HEK293 (cell line): Measurements from ENCODE around the gene ZNF804A.

Experiments
- CTCF ChIA-PET: fragments of 350-600 bp; formaldehyde crosslinking; extraction: SDS; loops from one replicate; lab custom pipeline; 2021; ENCODE audit warnings: antibody characterized with exemption; lab: Yijun Ruan, JAX
- POLR2A ChIA-PET: fragments of 300-600 bp; formaldehyde crosslinking; extraction: SDS; loops from one replicate; lab custom pipeline; 2020; ENCODE audit warnings: antibody characterized with exemption, inconsistent platforms; lab: Yijun Ruan, JAX
- H3K27ac ChIP-seq: fragments of 200-500 bp; sonication (Bioruptor generic); 2 replicates; pipeline ENCODE4 v1.5.1; 2014; ENCODE audit warnings: low read depth, low read length, control low read depth, inconsistent platforms; ENCODE audit errors: extremely low read depth
- H3K36me3 ChIP-seq, 2 experiments: fragments of 200-500 bp in 1 of 2; sonication (Bioruptor generic) in 1 of 2; 1 replicate in 1 of 2; 2 replicates in 1 of 2; pipeline ENCODE4 v1.5.1; 2014 to 2017; ENCODE audit warnings: inconsistent platforms in 2 of 2, low read length in 2 of 2; ENCODE audit not compliant: control insufficient read depth in 2 of 2, insufficient read depth in 1 of 2
- H3K4me1 ChIP-seq: fragments of 200-500 bp; sonication (Bioruptor generic); 2 replicates; pipeline ENCODE4 v1.5.1; 2014; ENCODE audit warnings: mild to moderate bottlenecking, low read length, inconsistent platforms; ENCODE audit not compliant: control insufficient read depth, insufficient read depth
- H3K4me3 ChIP-seq: 2 replicates; pipeline ENCODE4 v1.5.1; 2011; ENCODE audit warnings: low read depth, mild to moderate bottlenecking, control low read depth, low read length, moderate library complexity
- H3K9me3 ChIP-seq: fragments of 200-500 bp; sonication (Bioruptor generic); 2 replicates; pipeline ENCODE4 v1.5.1; 2014; ENCODE audit warnings: low read depth, low read length, inconsistent platforms; ENCODE audit not compliant: control insufficient read depth, insufficient read depth
- HOXA7 ChIP-seq: sonication (generic); formaldehyde crosslinking; IDR thresholded peaks from 2 replicates; pipeline ENCODE4 v1.8.1; 2022; ENCODE audit warnings: missing genetic modification reagents, borderline replicate concordance
- SALL2 ChIP-seq: fragments of 450-650 bp; formaldehyde crosslinking; IDR thresholded peaks from 2 replicates; pipeline ENCODE4 v1.5.0; 2017; ENCODE audit warnings: missing biosample characterization, mild to moderate bottlenecking, missing genetic modification characterization, borderline replicate concordance
- WT1 ChIP-seq: fragments of 450-650 bp; formaldehyde crosslinking; IDR thresholded peaks from 2 replicates; pipeline ENCODE4 v1.5.1; 2016; ENCODE audit warnings: missing biosample characterization, missing genetic modification characterization
- ZBTB17 ChIP-seq: fragments of 450-650 bp; formaldehyde crosslinking; IDR thresholded peaks from 2 replicates; pipeline ENCODE4 v1.5.1; 2016; ENCODE audit warnings: missing biosample characterization, missing genetic modification characterization
- ZBTB6 ChIP-seq: fragments of 450-650 bp; formaldehyde crosslinking; IDR thresholded peaks from 2 replicates; pipeline ENCODE4 v1.5.1; 2017; ENCODE audit warnings: missing biosample characterization, missing genetic modification characterization
- ZFP69B ChIP-seq: fragments of 450-650 bp; formaldehyde crosslinking; IDR thresholded peaks from 2 replicates; pipeline ENCODE4 v1.5.1; 2016; ENCODE audit warnings: missing biosample characterization, missing genetic modification characterization
- ZNF132 ChIP-seq: fragments of 450-650 bp; formaldehyde crosslinking; IDR thresholded peaks from 2 replicates; pipeline ENCODE4 v1.5.1; 2017; ENCODE audit warnings: missing biosample characterization, missing genetic modification characterization, borderline replicate concordance
- ZNF133 ChIP-seq: fragments of 450-650 bp; formaldehyde crosslinking; IDR thresholded peaks from 2 replicates; pipeline ENCODE4 v1.5.1; 2016; ENCODE audit warnings: missing biosample characterization, missing genetic modification characterization
- ZNF169 ChIP-seq: fragments of 450-650 bp; formaldehyde crosslinking; IDR thresholded peaks from 2 replicates; pipeline ENCODE4 v1.5.1; 2016; ENCODE audit warnings: missing biosample characterization, missing genetic modification characterization
- ZNF174 ChIP-seq: fragments of 450-650 bp; formaldehyde crosslinking; IDR thresholded peaks from 2 replicates; pipeline ENCODE4 v1.5.0; 2017; ENCODE audit warnings: missing biosample characterization, mild to moderate bottlenecking, missing genetic modification characterization
- ZNF19 ChIP-seq: fragments of 450-650 bp; formaldehyde crosslinking; IDR thresholded peaks from 2 replicates; pipeline ENCODE4; 2016; ENCODE audit warnings: missing biosample characterization, missing genetic modification characterization, low read depth
- ZNF202 ChIP-seq: fragments of 450-650 bp; formaldehyde crosslinking; IDR thresholded peaks from 2 replicates; pipeline ENCODE4 v1.5.1; 2016; ENCODE audit warnings: missing biosample characterization, missing genetic modification characterization, borderline replicate concordance
- ZNF266 ChIP-seq: fragments of 450-650 bp; formaldehyde crosslinking; IDR thresholded peaks from 2 replicates; pipeline ENCODE4 v1.5.1; 2016; ENCODE audit warnings: missing biosample characterization, missing genetic modification characterization, low read depth
- ZNF335 ChIP-seq: fragments of 450-650 bp; formaldehyde crosslinking; conservative IDR thresholded peaks from 2 replicates; pipeline ENCODE4 v1.5.1; 2016; ENCODE audit warnings: missing biosample characterization, missing genetic modification characterization
- ZNF394 ChIP-seq: fragments of 450-650 bp; formaldehyde crosslinking; IDR thresholded peaks from 2 replicates; pipeline ENCODE4 v1.5.1; 2016; ENCODE audit warnings: missing biosample characterization, missing genetic modification characterization, mild to moderate bottlenecking, moderate library complexity, borderline replicate concordance
- ZNF404 ChIP-seq: fragments of 450-650 bp; formaldehyde crosslinking; IDR thresholded peaks from 2 replicates; pipeline ENCODE4 v1.5.1; 2017; ENCODE audit warnings: missing biosample characterization, missing genetic modification characterization
- ZNF501 ChIP-seq: fragments of 450-650 bp; formaldehyde crosslinking; IDR thresholded peaks from 2 replicates; pipeline ENCODE4 v1.5.1; 2016; ENCODE audit warnings: missing biosample characterization, missing genetic modification characterization
- ZNF558 ChIP-seq: fragments of 450-650 bp; formaldehyde crosslinking; IDR thresholded peaks from 2 replicates; pipeline ENCODE4 v1.5.1; 2016; ENCODE audit warnings: missing biosample characterization, missing genetic modification characterization
- ZNF561 ChIP-seq: fragments of 450-650 bp; IDR thresholded peaks from 2 replicates; pipeline ENCODE4 v1.5.1; 2018; ENCODE audit warnings: missing biosample characterization, missing genetic modification characterization, borderline replicate concordance
- ZNF580 ChIP-seq: fragments of 450-650 bp; formaldehyde crosslinking; IDR thresholded peaks from 2 replicates; pipeline ENCODE4 v1.5.1; 2016; ENCODE audit warnings: missing biosample characterization, missing genetic modification characterization
- ZNF610 ChIP-seq: fragments of 450-650 bp; formaldehyde crosslinking; IDR thresholded peaks from 2 replicates; pipeline ENCODE4 v1.5.1; 2016; ENCODE audit warnings: missing biosample characterization, missing genetic modification characterization, borderline replicate concordance
- ZNF76 ChIP-seq: fragments of 450-650 bp; formaldehyde crosslinking; IDR thresholded peaks from 2 replicates; pipeline ENCODE4; 2016; ENCODE audit warnings: low read depth, missing biosample characterization, missing genetic modification characterization, borderline replicate concordance
- ZSCAN23 ChIP-seq: fragments of 450-650 bp; formaldehyde crosslinking; IDR thresholded peaks from 2 replicates; pipeline ENCODE4 v1.5.1; 2016; ENCODE audit warnings: missing biosample characterization, missing genetic modification characterization
- ZXDB ChIP-seq: fragments of 450-650 bp; formaldehyde crosslinking; IDR thresholded peaks from 2 replicates; pipeline ENCODE4 v1.5.1; 2016; ENCODE audit warnings: missing biosample characterization, missing genetic modification characterization

ZNF804A gene

GRCh38 chr2:184599054-184599871 lies 934 bp downstream of the ZNF804A start:
- H3K27ac ChIP-seq = no peak overlapping the region
- ChIA-PET POLR2A (interaction anchor here (0.6 kb wide), 1 partner anchor 9 kb away, joined by 3 read pairs; no protein-coding TSS in a partner anchor), CTCF (interaction anchor here (0.7 to 0.9 kb wide), 2 partner anchors 13 to 17 kb away, joined by 3 to 5 read pairs; no protein-coding TSS in a partner anchor)
- H3K4me1 ChIP-seq = no peaks in the 10 kb centered on the region; the same call in 1 of the 2 replicates
- TF ChIP-seq ZXDB (no peak), ZNF558 (tag by site-specific recombination) (no peak), ZNF335 (tag by site-specific recombination) (0 out of 2 replicates have a peak, but pooled peaks have one; percentile 19)
- no peaks in the 10 kb centered on the region for H3K36me3 ChIP-seq
- H3K4me3 ChIP-seq = peak overlapping the region; percentile 55
- no peaks in the 10 kb centered on the region for H3K9me3 ChIP-seq

- H3K9me3 ChIP-seq = no peaks in the 10 kb centered on the region
- H3K27ac ChIP-seq = no peak overlapping the region
- ChIA-PET CTCF (interaction anchor here (0.7 kb wide), 1 partner anchor 16 kb away, joined by 3 read pairs; no protein-coding TSS in a partner anchor), POLR2A (interaction anchor here (0.6 kb wide), 1 partner anchor 8 kb away, joined by 3 read pairs; no protein-coding TSS in a partner anchor)
- peak overlapping the region; percentile 7 for H3K4me3 ChIP-seq
- no peaks in the 10 kb centered on the region; the same call in 1 of the 2 replicates for H3K4me1 ChIP-seq
- TF ChIP-seq ZSCAN23 (tag by site-specific recombination) = no peak
- TF ChIP-seq ZNF404 = no peak
- no peak for TF ChIP-seq ZNF133 (tag by site-specific recombination)
- TF ChIP-seq ZNF266 (tag by site-specific recombination) = no peak
- TF ChIP-seq ZNF169 = no peak
- no peak for TF ChIP-seq WT1 (tag by site-specific recombination)
- no peak for TF ChIP-seq ZNF394 (tag by site-specific recombination)
- no peak for TF ChIP-seq ZNF76 (tag by site-specific recombination)
- TF ChIP-seq ZNF610 = no peak
- TF ChIP-seq ZNF202 = no peak
- no peak for TF ChIP-seq SALL2 (tag by site-specific recombination)
- no peak for TF ChIP-seq ZNF174 (tag by site-specific recombination)
- no peak for TF ChIP-seq ZNF580 (tag by site-specific recombination)
- no peak for TF ChIP-seq ZNF501 (tag by site-specific recombination)
- no peak for TF ChIP-seq ZBTB6 (tag by site-specific recombination)
- no peak for TF ChIP-seq ZBTB17 (tag by site-specific recombination)
- H3K36me3 ChIP-seq = no peaks in the 10 kb centered on the region
These were observed 1.5 kb downstream of the ZNF804A start for GRCh38 chr2:184599872-184600222.

GRCh38 chr2:184602734-184603133 lies 4.4 kb downstream of the ZNF804A start:
- Histone ChIP-seq H3K27ac (no peak overlapping the region), H3K4me1 (no peaks in the 10 kb centered on the region)
- ChIA-PET POLR2A (no interaction called here), CTCF (no interaction called here)
- TF ChIP-seq HOXA7 (no peak), ZNF19 (tag by site-specific recombination) (no peak), ZBTB17 (tag by site-specific recombination) (no peak), ZNF132 (tag by site-specific recombination) (no peak), ZNF561 (tag by site-specific recombination) (no peak), ZNF202 (no peak), ZFP69B (tag by site-specific recombination) (no peak)
- TF ChIP-seq, all 188 proteins: peak for 0
- H3K4me3 ChIP-seq = no peak overlapping the region
- H3K9me3 ChIP-seq = no peaks in the 10 kb centered on the region
- H3K36me3 ChIP-seq = no peaks in the 10 kb centered on the region
